Trophoblast cell (in vitro differentiated cells and primary cell): ENCODE data around the gene P2RX6.

Source experiments
- DNase-seq, 2 donors: peaks; one replicate each; pipeline ENCODE4 v3.0.0-alpha.2; 2016
- H2AFZ ChIP-seq: 2 replicates; pipeline ENCODE4 v1.6.1; 2013; ENCODE audit warnings: low read length, moderate library complexity, mild to moderate bottlenecking; ENCODE audit not compliant: insufficient read depth, poor library complexity
- H2AK5ac ChIP-seq: 2 replicates; pipeline ENCODE4 v1.6.1; 2013; ENCODE audit warnings: mild to moderate bottlenecking, low read length
- H2BK120ac ChIP-seq: 2 replicates; pipeline ENCODE4 v1.6.1; 2013; ENCODE audit warnings: low read length, mild to moderate bottlenecking, moderate library complexity; ENCODE audit not compliant: insufficient read depth, poor library complexity
- H2BK12ac ChIP-seq: 2 replicates; pipeline ENCODE4 v1.6.1; 2013; ENCODE audit warnings: mild to moderate bottlenecking, low read length, moderate library complexity
- H2BK5ac ChIP-seq: 2 replicates; pipeline ENCODE4 v1.6.1; 2013; ENCODE audit warnings: low read length, low read depth, moderate library complexity, mild to moderate bottlenecking; ENCODE audit not compliant: poor library complexity
- H3K14ac ChIP-seq: 2 replicates; pipeline ENCODE4 v1.6.1; 2013; ENCODE audit warnings: mild to moderate bottlenecking, low read length
- H3K18ac ChIP-seq: 2 replicates; pipeline ENCODE4 v1.6.1; 2013; ENCODE audit warnings: mild to moderate bottlenecking, low read length
- H3K23ac ChIP-seq: 2 replicates; pipeline ENCODE4 v1.6.1; 2013; ENCODE audit warnings: low read length
- H3K27ac ChIP-seq: 2 replicates; pipeline ENCODE4 v1.5.1; 2013; ENCODE audit warnings: low read depth, mild to moderate bottlenecking, inconsistent platforms, low read length, moderate library complexity
- H3K27me3 ChIP-seq: 2 replicates; pipeline ENCODE4 v1.6.1; 2013; ENCODE audit warnings: inconsistent platforms, mild to moderate bottlenecking, low read length, moderate library complexity; ENCODE audit not compliant: insufficient read depth
- H3K36me3 ChIP-seq, 2 experiments: 1 replicate in 1 of 2; 2 replicates in 1 of 2; pipeline ENCODE4 v1.6.1; 2013; ENCODE audit warnings: low read length in 2 of 2, mild to moderate bottlenecking in 2 of 2, moderate library complexity in 1 of 2; ENCODE audit not compliant: insufficient read depth in 2 of 2, control insufficient read depth in 1 of 2
- H3K4ac ChIP-seq: 2 replicates; pipeline ENCODE4 v1.6.1; 2013; ENCODE audit warnings: low read depth, mild to moderate bottlenecking, low read length, moderate library complexity
- H3K4me1 ChIP-seq, 2 experiments: 1 replicate in 1 of 2; 2 replicates in 1 of 2; pipeline ENCODE4 v1.6.1; 2013; ENCODE audit warnings: low read length in 2 of 2, mild to moderate bottlenecking in 2 of 2, moderate library complexity in 1 of 2; ENCODE audit not compliant: insufficient read depth in 2 of 2, control insufficient read depth in 1 of 2
- H3K4me2 ChIP-seq: 2 replicates; pipeline ENCODE4 v1.6.1; 2013; ENCODE audit warnings: inconsistent platforms, mild to moderate bottlenecking, low read length, moderate library complexity
- H3K4me3 ChIP-seq: 2 replicates; pipeline ENCODE4 v1.5.1; 2013; ENCODE audit warnings: mild to moderate bottlenecking, low read depth, low read length, inconsistent platforms
- H3K79me1 ChIP-seq: one replicate; pipeline ENCODE4 v1.6.1; 2013; ENCODE audit warnings: low read length
- H3K79me2 ChIP-seq: 2 replicates; pipeline ENCODE4 v1.6.1; 2013; ENCODE audit warnings: low read length, mild to moderate bottlenecking; ENCODE audit not compliant: control insufficient read depth, insufficient read depth, poor library complexity
- H3K9ac ChIP-seq: 2 replicates; pipeline ENCODE4 v1.6.1; 2013; ENCODE audit warnings: mild to moderate bottlenecking, low read length
- H3K9me3 ChIP-seq: 2 replicates; pipeline ENCODE4 v1.6.1; 2013; ENCODE audit warnings: low read depth, mild to moderate bottlenecking, control low read depth, inconsistent platforms, low read length; ENCODE audit not compliant: insufficient read depth
- H4K12ac ChIP-seq: 2 replicates; pipeline ENCODE4 v1.6.1; 2013; ENCODE audit warnings: low read depth, mild to moderate bottlenecking, low read length, moderate library complexity
- H4K8ac ChIP-seq: 2 replicates; pipeline ENCODE4 v1.6.1; 2013; ENCODE audit warnings: low read depth, mild to moderate bottlenecking, low read length, moderate library complexity
- H4K91ac ChIP-seq: one replicate; pipeline ENCODE4 v1.6.1; 2013; ENCODE audit warnings: low read depth, mild to moderate bottlenecking, low read length, moderate library complexity
- WGBS: extraction: QIAGEN DNeasy Blood & Tissue Kit; methylation state at CpG from one replicate; pipeline ENCODE4 v1.1.7; 2013; ENCODE audit warnings: missing lambda C conversion rate; ENCODE audit not compliant: insufficient read length, insufficient coverage; ENCODE audit errors: extremely low coverage; 5-methylcytosine and 5-hydroxymethylcytosine counted together

The P2RX6 gene

DNA sequence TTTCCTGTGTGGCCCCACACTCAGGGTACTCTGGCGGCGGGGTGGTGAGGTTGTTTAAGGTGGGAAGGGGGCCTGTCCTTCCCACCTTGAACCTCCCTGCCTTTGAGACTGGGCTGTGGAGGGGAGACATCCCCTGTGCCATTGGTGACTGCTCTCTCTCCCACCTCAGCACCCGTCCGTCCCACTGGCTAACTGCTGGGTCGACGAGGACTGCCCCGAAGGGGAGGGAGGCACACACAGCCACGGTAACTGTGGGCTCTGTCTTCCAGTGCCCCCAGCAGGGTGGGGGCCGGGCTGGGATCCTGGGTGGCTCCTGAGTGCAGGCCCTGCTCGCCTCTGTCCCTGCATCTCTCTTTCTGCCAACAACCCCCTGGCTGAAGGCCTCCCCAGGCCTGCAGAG lies 7.5 kb downstream of the P2RX6 start:
- no CpG with 5 or more reads among the region's 10 CpGs for WGBS
- no peak overlapping the region for H2BK5ac ChIP-seq
- H3K27ac ChIP-seq, result no peak overlapping the region
- H3K9me3 ChIP-seq, result no peaks in the 10 kb centered on the region
- H3K36me3 ChIP-seq, result no peaks in the 10 kb centered on the region
- DNase-seq, result no peak
- H3K4me1 ChIP-seq, result peaks cover 0 to 3% of the 10 kb centered on the region in 2 experiments
- no peak overlapping the region for H3K9ac ChIP-seq
- peak overlapping the region; percentile 2 for H2AK5ac ChIP-seq
- no peaks in the 10 kb centered on the region for H3K79me1 ChIP-seq
- no peak overlapping the region for H3K18ac ChIP-seq
- no peaks in the 10 kb centered on the region for H3K27me3 ChIP-seq
- no peak overlapping the region for H2BK12ac ChIP-seq
- H2BK120ac ChIP-seq, result no peak overlapping the region
- H3K79me2 ChIP-seq, result no peaks in the 10 kb centered on the region
- H2AFZ ChIP-seq, result no peak overlapping the region
- no peak overlapping the region for H4K12ac ChIP-seq
- no peak overlapping the region for H4K8ac ChIP-seq
- no peak overlapping the region for H3K14ac ChIP-seq
- H3K23ac ChIP-seq, result no peak overlapping the region
- no peak overlapping the region for H3K4me2 ChIP-seq
- H4K91ac ChIP-seq, result no peak overlapping the region
- no peak overlapping the region for H3K4me3 ChIP-seq
- H3K4ac ChIP-seq, result no peak overlapping the region

DNA sequence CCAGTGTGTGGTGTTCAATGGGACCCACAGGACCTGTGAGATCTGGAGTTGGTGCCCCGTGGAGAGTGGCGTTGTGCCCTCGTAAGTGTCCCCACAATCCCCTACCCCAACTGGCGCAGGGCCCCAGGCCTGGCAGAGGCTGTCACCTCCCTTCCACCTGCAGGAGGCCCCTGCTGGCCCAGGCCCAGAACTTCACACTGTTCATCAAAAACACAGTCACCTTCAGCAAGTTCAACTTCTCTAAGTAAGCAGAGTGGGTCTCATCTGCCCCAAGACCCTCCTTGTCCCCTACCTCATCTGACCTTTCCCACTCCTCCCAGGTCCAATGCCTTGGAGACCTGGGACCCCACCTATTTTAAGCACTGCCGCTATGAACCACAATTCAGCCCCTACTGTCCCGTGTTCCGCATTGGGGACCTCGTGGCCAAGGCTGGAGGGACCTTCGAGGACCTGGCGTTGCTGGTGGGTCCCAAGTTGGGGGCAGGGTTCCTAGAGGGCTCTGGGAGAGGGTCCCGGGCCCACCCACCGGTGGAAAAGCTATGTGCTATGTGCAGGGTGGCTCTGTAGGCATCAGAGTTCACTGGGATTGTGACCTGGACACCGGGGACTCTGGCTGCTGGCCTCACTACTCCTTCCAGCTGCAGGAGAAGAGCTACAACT lies 8.1 kb downstream of the P2RX6 start:
- H3K23ac ChIP-seq, result no peak overlapping the region
- no peak for DNase-seq
- H3K4me2 ChIP-seq, result no peak overlapping the region
- H2BK120ac ChIP-seq, result no peak overlapping the region
- no peak overlapping the region for H3K9ac ChIP-seq
- H3K14ac ChIP-seq, result no peak overlapping the region
- no peaks in the 10 kb centered on the region for H3K27me3 ChIP-seq
- no peaks in the 10 kb centered on the region for H3K79me1 ChIP-seq
- WGBS, result no CpG with 5 or more reads among the region's 13 CpGs
- H3K9me3 ChIP-seq, result no peaks in the 10 kb centered on the region
- no peak overlapping the region for H2AFZ ChIP-seq
- H4K12ac ChIP-seq, result no peak overlapping the region
- H3K4me3 ChIP-seq, result no peak overlapping the region
- no peak overlapping the region for H4K8ac ChIP-seq
- no peak overlapping the region for H3K4ac ChIP-seq
- peak overlapping the region; percentile 51 for H2AK5ac ChIP-seq
- no peak overlapping the region for H4K91ac ChIP-seq
- no peak overlapping the region for H2BK12ac ChIP-seq
- peaks cover 0 to 7% of the 10 kb centered on the region in 2 experiments for H3K4me1 ChIP-seq
- H3K27ac ChIP-seq, result no peak overlapping the region
- H3K79me2 ChIP-seq, result no peaks in the 10 kb centered on the region
- no peak overlapping the region for H2BK5ac ChIP-seq
- H3K18ac ChIP-seq, result no peak overlapping the region
- H3K36me3 ChIP-seq, result no peaks in the 10 kb centered on the region

DNA sequence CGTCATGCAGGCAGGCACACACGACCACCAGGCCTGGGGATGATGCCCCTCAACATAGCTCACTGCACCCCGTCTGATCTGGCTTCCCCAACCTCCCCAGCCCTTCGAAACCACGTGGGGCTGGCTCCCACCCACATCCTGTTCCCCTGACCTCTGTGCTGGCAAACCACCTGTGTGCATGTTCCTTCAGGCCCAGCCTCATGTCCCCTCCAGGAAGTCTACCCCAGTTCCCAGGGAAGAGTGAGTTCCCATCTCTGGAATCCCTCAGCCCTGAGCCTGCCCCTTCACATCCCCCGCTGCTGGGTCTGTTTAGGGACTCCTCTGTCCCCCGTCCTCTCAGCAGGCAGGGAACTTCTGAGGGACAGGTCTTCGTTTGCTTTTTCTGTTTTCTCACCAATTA lies 10.3 kb downstream of the P2RX6 start:
- Histone ChIP-seq H2AFZ (no peak overlapping the region), H3K36me3 (no peaks in the 10 kb centered on the region), H3K18ac (no peak overlapping the region), H4K12ac (no peak overlapping the region), H3K4me3 (no peak overlapping the region), H3K9ac (no peak overlapping the region), H4K8ac (no peak overlapping the region), H3K14ac (no peak overlapping the region), H3K4me2 (no peak overlapping the region), H3K79me2 (no peaks in the 10 kb centered on the region), H2BK12ac (no peak overlapping the region), H3K23ac (no peak overlapping the region), H3K9me3 (no peaks in the 10 kb centered on the region), H2BK5ac (no peak overlapping the region), H4K91ac (no peak overlapping the region), H3K27me3 (no peaks in the 10 kb centered on the region), H3K4me1 (peaks cover 11 to 17% of the 10 kb centered on the region in 2 experiments), H3K27ac (no peak overlapping the region), H2AK5ac (no peak overlapping the region), H3K4ac (no peak overlapping the region), H3K79me1 (no peaks in the 10 kb centered on the region), H2BK120ac (no peak overlapping the region)
- WGBS, result no CpG with 5 or more reads among the region's 8 CpGs
- DNase-seq, result no peak

DNA sequence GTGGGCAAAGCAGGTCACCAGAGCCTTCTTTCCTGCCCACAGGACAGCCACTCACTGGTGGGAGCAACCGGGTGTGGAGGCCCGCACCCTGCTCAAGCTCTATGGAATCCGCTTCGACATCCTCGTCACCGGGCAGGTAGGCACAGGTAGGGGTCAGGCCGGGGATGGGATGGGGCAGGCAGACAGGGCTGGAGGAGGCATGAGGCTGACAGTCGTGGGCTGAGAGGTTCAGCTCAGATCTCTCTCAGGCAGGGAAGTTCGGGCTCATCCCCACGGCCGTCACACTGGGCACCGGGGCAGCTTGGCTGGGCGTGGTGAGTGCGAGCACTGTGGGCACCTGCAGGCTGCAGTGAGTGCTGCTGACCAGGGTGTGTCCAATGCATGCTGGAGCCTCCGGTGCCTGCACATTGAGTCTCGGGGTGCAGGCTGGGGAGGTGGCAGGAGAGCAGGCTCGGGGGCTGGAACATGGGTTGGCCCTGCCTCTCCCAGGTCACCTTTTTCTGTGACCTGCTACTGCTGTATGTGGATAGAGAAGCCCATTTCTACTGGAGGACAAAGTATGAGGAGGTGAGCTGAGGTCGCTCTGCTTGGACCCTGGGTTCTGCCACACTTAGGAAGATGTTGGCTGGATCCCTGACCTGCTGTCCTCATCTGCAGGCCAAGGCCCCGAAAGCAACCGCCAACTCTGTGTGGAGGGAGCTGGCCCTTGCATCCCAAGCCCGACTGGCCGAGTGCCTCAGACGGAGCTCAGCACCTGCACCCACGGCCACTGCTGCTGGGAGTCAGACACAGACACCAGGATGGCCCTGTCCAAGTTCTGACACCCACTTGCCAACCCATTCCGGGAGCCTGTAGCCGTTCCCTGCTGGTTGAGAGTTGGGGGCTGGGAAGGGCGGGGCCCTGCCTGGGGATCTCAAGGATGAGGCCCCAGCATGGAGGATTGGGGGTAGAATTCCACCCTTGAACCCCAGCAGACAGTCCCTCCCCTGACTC lies 11.1 kb downstream of the P2RX6 start:
- H3K9me3 ChIP-seq, result no peaks in the 10 kb centered on the region
- H3K14ac ChIP-seq, result no peak overlapping the region
- no peak overlapping the region for H3K27ac ChIP-seq
- H3K18ac ChIP-seq, result no peak overlapping the region
- no peaks in the 10 kb centered on the region for H3K27me3 ChIP-seq
- H3K36me3 ChIP-seq, result no peaks in the 10 kb centered on the region
- H3K4me2 ChIP-seq, result no peak overlapping the region
- no peak overlapping the region for H2AFZ ChIP-seq
- H3K23ac ChIP-seq, result no peak overlapping the region
- H3K4me3 ChIP-seq, result no peak overlapping the region
- H3K4ac ChIP-seq, result no peak overlapping the region
- no peak overlapping the region for H3K9ac ChIP-seq
- no peak overlapping the region for H4K91ac ChIP-seq
- no peak overlapping the region for H2AK5ac ChIP-seq
- H3K79me1 ChIP-seq, result no peaks in the 10 kb centered on the region
- WGBS, result no CpG with 5 or more reads among the region's 27 CpGs
- no peak overlapping the region for H2BK12ac ChIP-seq
- H4K8ac ChIP-seq, result no peak overlapping the region
- no peaks in the 10 kb centered on the region for H3K79me2 ChIP-seq
- H2BK5ac ChIP-seq, result no peak overlapping the region
- DNase-seq, result peak in 1 of 2 donors; percentile 43
- H3K4me1 ChIP-seq, result peaks cover 11 to 17% of the 10 kb centered on the region in 2 experiments
- H4K12ac ChIP-seq, result no peak overlapping the region
- no peak overlapping the region for H2BK120ac ChIP-seq
